Measurements from ENCODE around the gene INPP5D. TPM values are rescaled to one million over a fixed set of nuclear protein-coding genes. Genes with fewer than 3 reads are reported as not detected.

The INPP5D gene
- total and polyA plus RNA-seq, 2 donors (not counting 1 experiment from before 2014, with no cell fraction given): 152 to 444 TPM

DNA sequence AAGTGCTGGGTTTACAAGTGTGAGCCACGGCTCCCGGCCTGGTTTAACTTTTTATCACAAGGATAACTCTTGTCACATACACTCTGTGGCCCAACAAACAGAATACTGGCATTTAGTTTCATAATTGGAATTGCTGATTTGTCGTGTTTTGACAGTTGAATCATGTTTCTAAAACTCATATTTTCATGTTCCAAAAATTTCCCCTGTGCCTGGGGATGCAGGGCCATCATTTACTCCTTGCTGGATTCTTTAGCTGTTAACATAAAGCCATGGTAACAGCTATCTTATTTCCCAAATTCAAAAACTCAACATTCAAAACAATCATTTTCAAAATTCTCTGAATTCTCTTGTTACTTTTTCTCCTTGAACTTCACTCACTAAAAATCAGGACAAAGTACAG is 174.9 kb downstream of the INPP5D start:
- no peak for ATAC-seq (ENCODE audit: low read depth)

More for the DNA sequence above, 174.9 kb downstream of the INPP5D start:
- H3K4me3 ChIP-seq (ENCODE audit: control extremely low read depth in 1 of 5, extremely low read depth in 1 of 5, insufficient read depth in 1 of 5, low read depth in 2 of 5, low read length in 4 of 5): no peak overlapping the region
- CTCF ChIA-PET: interaction anchor here (0.7 to 1.1 kb wide), 2 partner anchors 30 to 150 kb away, joined by 3 read pairs; no protein-coding TSS in a partner anchor
- peaks cover 4 to 11% of the 10 kb centered on the region in 2 donors for H3K4me1 ChIP-seq (ENCODE audit: control insufficient read depth in 2 of 2, insufficient read depth in 2 of 2, low read length in 2 of 2)
- peaks cover 6% of the 10 kb centered on the region for H3K79me2 ChIP-seq (ENCODE audit: control insufficient read depth, insufficient read depth, low read length)
- no peaks in the 10 kb centered on the region for H3K9me3 Mint-ChIP-seq (ENCODE audit: insufficient read depth)
- no peaks in the 10 kb centered on the region for H3K27me3 Mint-ChIP-seq
- H2AFZ ChIP-seq (ENCODE audit: insufficient read depth, low read depth, low read length, poor library complexity, severe bottlenecking): no peak overlapping the region
- 100% methylated on average over 1 of the region's 3 CpGs for WGBS (ENCODE audit: insufficient coverage)
- no peak overlapping the region for H3K4me3 Mint-ChIP-seq
- intact Hi-C loops (cut with micrococcal nuclease): no loop called here
- POLR2A ChIA-PET: interaction anchor here (0.7 kb wide), 2 partner anchors 10 to 116 kb away, joined by 4 to 5 read pairs; no protein-coding TSS in a partner anchor
- no peak overlapping the region for H3K27ac Mint-ChIP-seq
- H3K4me2 ChIP-seq (replicated peaks; ENCODE audit: low read depth, low read length, poor library complexity, severe bottlenecking): no peak overlapping the region
- no peaks in the 10 kb centered on the region for H3K36me3 ChIP-seq (replicated peaks in 1 of 2; ENCODE audit: control extremely low read depth in 1 of 2, control insufficient read depth in 1 of 2, extremely low read depth in 1 of 2, insufficient read depth in 2 of 2, low read length in 1 of 2)
- no peaks in the 10 kb centered on the region for H4K20me1 ChIP-seq (ENCODE audit: control insufficient read depth, insufficient read depth, low read length, poor library complexity, severe bottlenecking)
- no peak for DNase-seq
- H3K9ac ChIP-seq (ENCODE audit: low read length): no peak overlapping the region
- H3K9me3 ChIP-seq (ENCODE audit: control extremely low read depth in 1 of 3, control insufficient read depth in 2 of 3, insufficient read depth in 1 of 3, low read length in 2 of 3): peaks cover 0 to 4% (median 0%) of the 10 kb centered on the region in 3 donors
- H3K27me3 ChIP-seq (replicated peaks in 1 of 4; ENCODE audit: control extremely low read depth in 1 of 4, control insufficient read depth in 3 of 4, insufficient read depth in 4 of 4, low read length in 3 of 4): no peaks in the 10 kb centered on the region
- H3K27ac ChIP-seq (ENCODE audit: low read length in 2 of 2): no peak overlapping the region
- peaks cover 7% of the 10 kb centered on the region for H3K4me1 Mint-ChIP-seq
- TF ChIP-seq EZH2 (IDR thresholded peaks at IDR 0.05; ENCODE audit: borderline replicate concordance, insufficient read depth, low read depth, low read length, poor library complexity, severe bottlenecking) (no peak), CTCF (IDR thresholded peaks at IDR 0.05) (no peak)
